OCI-LY7 (cell line): ENCODE measurements around the gene UBE2L6.

Source experiments
- EZH2phosphoT487 ChIP-seq: fragments of 200-600 bp; sonication (generic); IDR thresholded peaks from 2 replicates; pipeline ENCODE4 v1.6.1; 2018; ENCODE audit warnings: low read depth, borderline replicate concordance, mild to moderate bottlenecking, mixed run types, antibody characterized with exemption, low read length, moderate library complexity, mixed read lengths
- TF ChIP-seq, protein P1 (sequence below): fragments of 200-600 bp; sonication (generic); conservative IDR thresholded peaks from 2 replicates; pipeline ENCODE4 v1.5.1; 2014; ENCODE audit warnings: mild to moderate bottlenecking, antibody characterized with exemption, low read length, moderate library complexity, mixed read lengths

DNA sequence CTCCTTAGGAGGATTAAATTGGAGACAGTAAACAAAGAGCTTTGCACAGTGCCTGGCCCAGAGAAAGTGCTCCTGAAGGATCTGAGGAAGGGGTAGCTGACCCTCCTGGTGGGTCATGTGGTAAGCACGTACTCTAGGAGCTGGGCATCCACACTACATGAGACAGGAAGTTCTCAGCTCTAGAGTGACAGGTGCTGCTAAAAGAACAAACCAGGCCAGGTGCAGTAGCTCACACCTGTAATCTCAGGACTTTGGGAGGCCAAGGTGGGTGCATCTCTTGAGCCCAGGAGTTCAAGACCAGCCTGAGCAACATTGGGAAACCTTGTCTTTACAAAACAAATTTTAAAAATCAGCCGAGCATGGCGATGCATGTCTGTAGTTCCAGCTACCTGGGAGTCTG lies 65.1 kb downstream of the UBE2L6 start:
- TF ChIP-seq, protein P1, sequence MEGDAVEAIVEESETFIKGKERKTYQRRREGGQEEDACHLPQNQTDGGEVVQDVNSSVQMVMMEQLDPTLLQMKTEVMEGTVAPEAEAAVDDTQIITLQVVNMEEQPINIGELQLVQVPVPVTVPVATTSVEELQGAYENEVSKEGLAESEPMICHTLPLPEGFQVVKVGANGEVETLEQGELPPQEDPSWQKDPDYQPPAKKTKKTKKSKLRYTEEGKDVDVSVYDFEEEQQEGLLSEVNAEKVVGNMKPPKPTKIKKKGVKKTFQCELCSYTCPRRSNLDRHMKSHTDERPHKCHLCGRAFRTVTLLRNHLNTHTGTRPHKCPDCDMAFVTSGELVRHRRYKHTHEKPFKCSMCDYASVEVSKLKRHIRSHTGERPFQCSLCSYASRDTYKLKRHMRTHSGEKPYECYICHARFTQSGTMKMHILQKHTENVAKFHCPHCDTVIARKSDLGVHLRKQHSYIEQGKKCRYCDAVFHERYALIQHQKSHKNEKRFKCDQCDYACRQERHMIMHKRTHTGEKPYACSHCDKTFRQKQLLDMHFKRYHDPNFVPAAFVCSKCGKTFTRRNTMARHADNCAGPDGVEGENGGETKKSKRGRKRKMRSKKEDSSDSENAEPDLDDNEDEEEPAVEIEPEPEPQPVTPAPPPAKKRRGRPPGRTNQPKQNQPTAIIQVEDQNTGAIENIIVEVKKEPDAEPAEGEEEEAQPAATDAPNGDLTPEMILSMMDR, result no peak
- TF ChIP-seq EZH2phosphoT487, result no peak
